GM18499 (cell line): Measurements from ENCODE around the gene CRYBG2.
"Not testable (repeated sequence)": the region's sequence is repeated elsewhere in the genome, so short reads cannot be mapped to it uniquely, and the experiment has no call there.

Source experiments
- ATAC-seq: cut with Tn5 transposase; IDR thresholded peaks from one replicate; pipeline ENCODE4 v1.9.1; 2021; ENCODE audit warnings: moderate number of reproducible peaks; ENCODE audit not compliant: insufficient read depth, unreplicated experiment

CRYBG2 gene, protein sequence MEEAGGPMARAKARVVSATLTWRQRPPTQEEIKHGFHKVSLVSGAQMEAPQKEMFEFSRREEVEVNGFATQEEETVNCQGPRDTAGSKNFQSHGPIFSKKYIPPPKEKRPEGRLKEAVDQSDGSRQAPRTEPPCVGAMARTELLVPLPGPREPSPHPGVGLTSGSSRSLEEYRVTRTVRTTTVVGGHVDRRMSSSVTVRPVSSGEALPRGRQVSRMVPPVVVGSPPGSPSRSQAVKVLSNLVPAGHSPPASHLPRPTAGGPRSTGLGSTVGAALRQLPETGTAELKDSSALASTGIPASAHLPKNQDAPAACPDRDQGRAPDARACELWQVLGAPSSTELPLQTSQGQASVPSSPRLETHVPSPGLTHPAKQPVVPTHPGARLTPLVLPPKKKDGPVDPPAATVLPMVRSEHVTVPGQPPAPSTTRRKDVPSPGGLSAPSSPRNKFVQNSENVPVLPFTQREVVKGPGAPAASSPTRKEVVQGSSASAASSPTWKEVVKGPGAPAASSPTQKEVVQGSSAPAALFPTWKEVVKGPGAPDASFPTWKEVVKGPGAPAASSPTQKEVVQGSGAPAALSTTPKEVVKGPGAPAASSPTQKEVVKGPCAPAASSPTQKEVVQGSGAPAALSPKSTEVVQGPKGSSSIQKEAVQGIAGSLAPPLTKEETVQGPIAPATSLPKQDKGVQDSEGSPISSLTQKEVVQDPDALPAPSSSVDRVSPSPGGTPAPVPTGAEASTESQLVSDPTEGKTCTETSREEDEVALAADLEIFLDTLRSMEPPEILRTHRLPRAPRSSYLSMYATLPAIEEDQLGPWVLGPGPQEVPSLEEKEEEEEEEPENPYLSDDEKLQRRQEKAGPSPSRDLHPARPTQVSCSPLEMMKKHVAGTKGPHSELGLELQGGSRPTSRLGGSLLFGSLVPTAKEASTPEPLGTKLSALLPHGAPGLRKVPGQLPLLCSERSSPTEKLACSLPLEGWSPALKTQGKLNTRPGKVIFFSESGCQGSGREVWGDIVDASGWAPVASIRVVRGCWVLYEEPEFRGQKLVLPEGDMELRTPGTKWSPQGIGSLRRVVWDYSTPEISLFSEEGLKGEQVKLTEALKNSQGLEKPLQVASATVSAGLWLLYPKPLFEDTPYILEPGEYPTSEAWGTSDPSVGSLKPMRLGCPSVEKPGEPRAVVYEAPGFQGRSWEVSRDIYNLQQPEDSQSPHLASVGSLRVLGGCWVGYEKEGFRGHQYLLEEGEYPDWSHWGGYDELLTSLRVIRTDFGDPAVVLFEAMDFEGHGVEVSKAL (N-terminal part only)

DNA sequence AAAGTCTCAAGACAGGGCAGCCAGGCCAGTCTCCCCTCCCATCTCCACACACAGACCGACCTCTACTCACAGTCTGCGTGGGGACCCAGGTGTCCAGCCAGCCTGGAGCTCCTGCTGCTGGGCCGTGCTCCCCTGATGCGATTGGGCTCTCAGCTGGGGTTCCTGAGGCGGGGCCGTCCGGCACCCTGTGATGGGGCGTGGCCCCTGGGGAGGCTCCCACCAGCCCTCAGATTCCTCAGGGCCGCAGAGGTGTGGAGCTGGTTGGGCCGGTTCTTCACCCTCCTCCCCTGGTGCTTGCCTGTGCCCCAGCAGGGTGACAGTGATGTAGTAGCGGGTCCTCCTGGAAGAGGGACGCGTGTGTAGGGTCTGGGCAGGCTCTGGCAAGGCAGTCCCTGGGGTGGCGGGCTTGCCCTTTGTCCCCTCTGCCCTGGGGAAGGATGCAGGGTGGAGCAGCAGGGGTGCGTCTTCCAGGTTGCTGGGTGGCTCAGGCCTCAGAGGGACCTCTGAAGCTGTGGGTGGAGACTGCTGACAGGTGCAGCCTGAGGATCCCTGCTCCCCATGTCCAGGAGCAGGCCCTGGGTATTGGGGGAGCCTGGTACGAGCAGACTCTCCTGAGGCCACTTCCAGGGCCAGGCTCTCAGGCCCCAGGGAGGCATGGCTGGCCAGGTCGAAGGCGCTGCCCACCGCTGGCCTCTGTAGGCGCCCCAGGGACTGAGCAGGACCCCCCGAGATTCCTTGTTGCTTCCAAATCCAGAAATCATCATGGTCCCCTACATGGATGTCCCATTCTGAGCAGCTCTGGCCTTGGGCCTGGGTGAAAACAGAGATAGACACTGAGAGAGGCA is at the start of gene CRYBG2:
CRYBG2 (minus strand) TSS at position 155 of the 845 bp plus-strand sequence. CDS start 7,473 bp downstream, outside the sequence.
- no peak for ATAC-seq

DNA sequence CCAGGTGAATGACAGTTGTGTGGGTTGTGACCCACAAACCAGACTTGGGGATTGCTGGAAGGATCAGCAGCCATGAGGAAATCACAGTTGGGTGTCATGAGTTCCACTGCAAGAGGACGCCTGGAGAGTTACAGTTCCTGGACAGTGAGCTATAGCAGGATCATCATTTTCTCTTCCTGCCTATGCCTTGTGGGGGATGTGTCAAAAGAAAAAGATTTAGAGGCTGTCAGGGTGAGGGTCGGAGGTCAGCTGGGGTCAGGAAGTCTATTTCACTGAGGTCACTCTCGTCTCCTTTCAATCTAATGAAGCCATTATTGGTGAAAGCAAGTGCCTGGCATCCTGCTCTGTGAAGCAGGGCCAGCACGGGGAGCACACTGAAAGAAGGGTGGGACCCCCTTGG is 49.7 kb upstream of the CRYBG2 start:
- ATAC-seq: no peak

DNA sequence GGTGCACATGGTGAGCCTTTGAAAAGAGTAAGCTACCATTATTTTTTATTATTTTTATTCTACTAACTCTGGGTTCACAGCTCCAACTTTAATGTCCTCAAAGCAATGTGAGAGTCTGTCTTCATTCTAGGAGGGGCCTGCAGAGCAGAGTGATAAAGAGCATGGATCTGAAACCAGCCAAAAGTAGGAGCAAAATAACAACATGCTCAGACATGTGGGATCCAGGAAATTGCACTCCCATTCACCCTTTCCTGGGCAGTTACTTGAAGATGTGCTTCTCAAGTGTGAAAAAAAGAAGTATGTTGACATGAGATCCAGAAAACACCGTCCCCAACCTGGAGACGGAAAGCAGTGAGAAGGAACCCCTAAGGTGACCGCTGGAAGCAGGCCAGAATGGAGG is 48.0 kb upstream of the CRYBG2 start:
- ATAC-seq: no peak

DNA sequence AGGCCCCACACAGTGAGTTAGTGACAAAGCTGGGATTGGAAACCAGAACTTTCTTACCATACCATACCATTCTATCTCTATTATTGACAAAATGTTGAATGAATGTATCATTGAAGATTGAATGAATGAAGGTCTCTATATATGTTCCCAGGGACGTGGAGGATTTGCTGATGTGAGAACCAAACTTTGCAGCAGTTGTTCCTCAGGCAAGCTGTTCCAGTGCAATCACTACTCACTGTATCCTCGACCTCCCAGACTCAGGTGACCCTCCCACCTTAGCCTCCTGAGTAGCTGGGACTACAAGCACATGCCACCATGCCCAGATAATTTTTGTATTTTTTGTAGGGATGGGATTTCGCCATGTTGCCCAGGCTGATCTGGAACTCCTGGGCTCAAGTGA is 45.1 kb upstream of the CRYBG2 start:
- no peak for ATAC-seq

DNA sequence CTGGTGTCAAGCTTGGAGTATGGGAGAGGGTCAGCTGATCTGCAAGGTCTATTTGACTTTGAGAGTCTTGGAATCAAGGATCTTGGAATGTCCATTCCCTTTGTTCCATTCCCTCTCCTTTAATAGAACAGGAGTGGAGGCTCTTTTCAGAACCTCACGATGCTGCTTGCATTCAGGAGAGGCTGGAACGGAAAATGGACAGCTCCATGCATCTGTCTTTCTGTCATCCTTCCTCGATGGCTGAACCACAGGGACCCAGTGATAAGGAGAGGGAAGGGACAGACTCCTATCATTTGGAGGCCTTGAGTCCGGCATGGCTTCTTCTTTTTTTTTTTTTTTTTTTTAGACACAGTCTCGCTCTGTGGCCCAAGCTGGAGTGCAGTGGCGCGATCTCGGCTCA is 41.8 kb upstream of the CRYBG2 start:
- no peak for ATAC-seq

DNA sequence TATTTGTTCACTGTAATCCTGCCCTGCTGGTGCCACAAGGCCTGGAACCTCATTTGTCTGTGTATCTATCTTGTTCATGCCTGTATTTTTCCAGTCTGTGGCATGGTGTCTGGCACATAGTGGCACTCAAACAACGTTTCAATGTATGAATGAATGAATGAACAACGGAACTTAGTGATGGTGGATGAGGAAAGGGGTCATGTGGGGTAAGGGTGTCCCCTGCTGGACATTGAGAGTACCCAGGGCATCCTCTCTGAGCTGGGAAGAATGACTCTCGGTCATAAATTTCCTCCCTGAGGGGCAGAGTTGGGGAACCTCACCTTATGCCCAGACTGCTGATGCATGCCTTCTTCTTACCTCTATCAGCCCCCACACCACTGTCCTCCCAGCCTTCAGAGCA is 37.5 kb upstream of the CRYBG2 start:
- no peak for ATAC-seq

DNA sequence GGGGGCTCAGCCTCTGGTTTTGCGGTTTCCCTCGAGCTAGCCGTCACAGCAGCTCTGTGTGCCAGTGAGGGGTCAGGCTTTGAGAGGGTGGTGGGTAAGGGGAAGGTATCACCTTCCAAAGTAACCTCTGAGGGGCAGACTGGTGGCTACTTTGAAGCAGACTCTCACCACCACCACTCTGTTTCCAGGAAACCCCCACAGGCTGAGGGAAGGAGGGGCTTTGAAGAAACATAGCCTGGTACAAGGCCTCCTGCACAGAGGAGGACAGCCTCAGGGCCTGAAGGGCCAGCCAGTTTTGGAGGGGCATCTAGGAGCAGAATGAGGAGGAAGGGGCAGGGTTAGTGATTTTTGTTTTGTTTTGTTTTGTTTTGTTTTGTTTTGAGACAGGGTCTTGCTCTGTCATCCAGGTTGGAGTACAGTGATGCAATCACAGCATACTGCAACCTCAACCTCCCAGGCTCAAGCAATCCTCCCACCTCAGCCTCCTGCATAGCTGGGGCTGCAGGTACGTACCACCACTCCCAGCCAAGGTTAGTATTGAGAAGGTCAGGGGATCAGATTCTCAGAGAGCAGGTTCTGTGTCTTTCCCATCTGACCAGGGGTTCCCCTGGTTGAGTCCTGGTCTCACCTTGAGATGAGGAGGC is 35.8 kb upstream of the CRYBG2 start:
- no peak for ATAC-seq

DNA sequence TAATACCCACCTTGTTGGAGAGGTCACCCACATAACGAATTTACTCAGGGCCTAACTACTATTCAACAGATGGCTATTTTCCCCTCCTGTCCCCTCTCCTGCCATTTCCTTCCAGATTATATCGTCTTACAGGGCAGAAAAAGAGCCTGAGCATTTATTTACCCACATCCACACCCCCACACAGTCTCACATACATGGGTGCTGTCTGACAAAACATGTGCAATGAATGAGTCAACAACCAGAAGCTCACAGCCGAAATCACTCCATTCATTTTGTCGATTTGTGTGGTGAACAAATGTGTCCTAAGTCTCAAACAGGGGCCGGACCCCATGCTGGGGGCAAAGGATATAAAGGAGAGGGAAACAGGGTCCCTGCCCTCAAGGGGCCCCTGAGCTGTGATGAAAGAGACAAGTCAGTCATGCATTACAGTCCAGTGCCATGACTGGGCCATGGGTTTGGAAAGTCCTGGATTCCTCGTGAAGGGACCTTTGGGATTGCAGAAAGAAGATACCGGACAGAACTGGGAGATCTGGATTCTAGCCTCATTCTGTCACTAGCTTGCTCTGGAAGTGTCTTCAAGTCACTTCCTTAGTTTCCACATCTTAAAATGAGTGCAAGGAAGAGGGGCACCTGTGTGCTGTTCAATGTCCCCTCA is 35.0 kb upstream of the CRYBG2 start:
- ATAC-seq: no peak

DNA sequence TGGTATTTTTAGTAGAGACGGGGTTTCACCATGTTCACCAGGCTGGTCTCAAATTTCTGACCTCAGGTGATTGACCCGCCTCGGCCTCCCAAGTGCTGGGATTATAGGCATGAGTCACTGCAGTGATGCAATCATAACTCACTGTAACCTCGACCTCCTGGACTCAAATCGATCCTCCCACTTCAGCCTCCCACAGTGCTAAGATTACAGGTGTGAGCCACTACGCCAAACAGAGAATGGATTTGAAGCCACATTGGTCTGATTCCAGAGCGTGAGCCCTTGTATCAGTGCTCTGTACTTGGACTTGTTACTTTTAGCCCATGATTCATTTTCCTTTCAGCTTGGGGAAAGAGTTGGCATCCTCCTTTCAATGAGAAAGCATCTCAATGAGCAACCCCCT is 33.5 kb upstream of the CRYBG2 start:
- ATAC-seq: no peak

DNA sequence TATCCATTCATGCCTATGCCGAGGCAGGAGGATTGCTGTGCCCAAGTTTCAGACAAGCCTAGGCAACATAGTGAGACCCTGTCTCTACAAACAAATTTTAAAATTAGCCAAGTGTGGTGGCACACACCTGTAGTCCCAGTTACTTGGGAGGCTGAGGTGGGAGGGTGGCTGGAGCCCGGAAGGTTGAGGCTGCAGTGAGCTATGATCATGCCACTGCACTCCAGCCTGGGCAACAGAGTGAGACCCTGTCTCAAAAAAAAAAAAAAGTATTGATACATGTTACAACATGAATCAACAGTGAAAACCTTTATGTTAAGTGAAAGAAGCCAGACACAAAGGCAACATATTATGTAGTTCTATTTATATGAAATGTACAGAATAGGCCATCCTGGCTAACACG is 31.1 kb upstream of the CRYBG2 start:
- not testable (repeated sequence) for ATAC-seq

DNA sequence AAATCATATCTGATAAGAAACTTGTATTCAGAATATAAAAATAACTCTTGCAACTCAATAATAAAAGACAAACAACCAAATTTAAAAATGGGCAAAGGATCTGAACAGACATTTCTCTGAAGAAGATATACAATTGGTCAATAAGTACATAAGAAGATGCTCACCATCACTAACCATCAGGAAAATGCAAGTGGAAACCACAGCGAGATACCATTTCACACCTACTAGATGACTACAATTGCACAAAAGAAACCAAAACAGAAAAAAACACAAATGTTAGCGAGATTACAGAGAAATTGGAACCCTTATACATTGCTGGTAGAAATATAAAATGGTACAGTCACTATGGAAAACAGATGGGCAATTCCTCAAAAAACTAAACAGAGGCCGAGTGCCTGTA is 30.1 kb upstream of the CRYBG2 start:
- no peak for ATAC-seq

DNA sequence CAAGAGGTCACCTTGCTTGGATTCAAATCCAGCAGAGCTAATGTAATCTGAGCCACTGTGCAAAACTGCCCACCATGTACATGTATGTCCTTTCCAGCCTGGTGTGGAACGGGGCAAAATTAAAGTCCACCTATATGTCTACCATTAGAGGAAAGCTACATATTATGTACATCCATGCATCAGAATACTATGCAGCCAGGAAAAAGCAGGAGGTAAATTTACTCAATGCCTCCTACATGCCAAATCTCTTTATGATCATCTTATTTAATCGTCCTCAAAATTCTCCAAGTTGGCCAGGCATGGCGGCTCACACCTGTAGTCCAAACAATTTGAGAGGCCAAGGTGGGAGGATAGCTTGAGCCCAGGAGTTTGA is 24.9 kb upstream of the CRYBG2 start:
- no peak for ATAC-seq

DNA sequence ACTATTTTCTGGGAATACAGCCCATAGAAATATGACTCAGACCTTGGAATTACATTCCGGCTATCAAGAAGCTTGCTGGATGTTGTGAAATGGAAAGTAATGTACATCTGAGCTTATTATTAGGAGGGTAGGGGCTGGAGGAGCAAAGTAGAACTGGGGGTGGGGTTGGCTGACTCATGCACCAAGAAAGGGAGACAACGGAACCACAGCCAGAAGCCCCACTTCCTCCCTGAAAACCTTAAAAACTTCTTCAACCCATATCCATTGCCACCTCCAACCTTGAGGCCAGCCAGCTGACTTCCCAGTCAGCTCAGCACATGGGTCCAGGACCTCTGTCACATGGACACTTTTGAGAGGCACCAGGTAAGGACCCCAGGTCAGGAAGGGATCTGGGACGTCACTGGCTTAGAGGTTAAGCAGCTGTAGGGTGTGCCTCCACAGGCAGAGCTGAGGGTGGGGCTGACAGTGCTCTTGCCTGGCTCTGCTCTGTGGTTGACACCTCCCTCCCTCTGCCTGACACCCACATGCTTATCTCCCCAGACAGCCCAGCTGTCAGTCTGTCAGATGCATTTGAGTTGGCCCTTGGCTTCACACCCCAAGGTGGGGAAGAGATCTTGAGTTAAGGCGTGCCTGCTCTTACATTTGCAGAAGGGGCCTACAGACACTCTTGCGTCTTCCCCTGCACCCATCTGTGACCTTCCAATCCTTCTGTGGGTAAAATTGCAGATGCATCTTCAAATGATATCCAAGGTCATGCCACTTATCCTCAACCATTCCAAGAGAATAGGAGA is 24.4 kb upstream of the CRYBG2 start:
- ATAC-seq: peak; percentile 75

DNA sequence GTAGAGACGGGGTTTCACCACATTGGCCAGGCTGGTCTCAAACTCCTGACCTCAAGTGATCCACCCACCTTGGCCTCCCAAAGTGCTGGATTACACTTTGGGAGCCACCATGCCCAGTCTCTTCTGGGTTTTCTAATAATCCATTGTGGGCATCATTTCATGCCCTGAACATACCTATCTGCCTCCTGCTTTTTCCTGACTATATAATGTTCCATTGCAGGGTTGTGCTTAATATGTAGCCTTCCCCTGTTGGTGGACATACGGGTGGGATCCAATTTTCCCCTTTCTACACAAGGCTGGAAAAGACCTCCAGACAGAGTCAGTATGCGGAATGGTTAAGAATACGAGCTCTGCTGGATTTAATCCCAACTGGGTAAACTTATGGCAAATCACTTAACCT is 22.1 kb upstream of the CRYBG2 start:
- ATAC-seq: no peak

DNA sequence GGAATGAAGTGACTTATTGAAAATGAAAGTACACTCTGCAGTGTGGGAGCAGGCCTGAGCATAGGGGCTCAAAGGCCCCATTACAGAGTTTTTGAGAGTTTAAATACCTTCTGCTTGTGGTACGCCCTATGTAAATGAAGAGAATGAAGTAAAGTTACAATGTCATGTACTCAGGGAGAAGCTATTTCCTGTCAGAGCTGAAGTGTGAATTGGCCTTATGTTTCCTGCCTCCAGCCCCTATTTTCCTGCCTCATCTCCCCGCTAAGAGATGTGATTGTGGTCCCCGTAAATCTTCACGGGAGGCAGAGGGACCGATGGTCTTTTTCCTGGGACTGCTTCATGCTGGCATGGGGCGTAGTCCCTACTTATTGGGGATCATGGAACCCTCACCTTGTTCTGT is 21.2 kb upstream of the CRYBG2 start:
- ATAC-seq: no peak

DNA sequence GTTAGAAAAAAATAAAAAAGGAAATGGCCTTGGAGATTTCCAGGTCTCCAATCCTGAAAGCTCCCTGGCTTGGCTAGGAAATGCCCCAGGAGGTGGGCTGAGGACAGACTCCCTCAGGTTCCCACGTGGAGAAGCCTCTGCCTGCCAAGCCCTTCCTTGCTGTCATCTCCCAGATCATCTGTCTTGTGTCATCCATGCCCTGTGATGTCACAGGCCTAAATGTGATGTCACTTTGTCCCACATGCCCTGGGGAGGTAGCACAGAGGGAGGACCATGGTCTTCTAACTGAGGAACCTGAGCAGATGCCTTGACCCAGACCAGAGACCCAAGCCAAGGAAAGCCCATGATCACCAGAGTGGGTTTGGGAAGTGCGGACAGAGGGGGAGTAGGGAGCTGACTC is 20.4 kb upstream of the CRYBG2 start:
- ATAC-seq: not testable (repeated sequence)

DNA sequence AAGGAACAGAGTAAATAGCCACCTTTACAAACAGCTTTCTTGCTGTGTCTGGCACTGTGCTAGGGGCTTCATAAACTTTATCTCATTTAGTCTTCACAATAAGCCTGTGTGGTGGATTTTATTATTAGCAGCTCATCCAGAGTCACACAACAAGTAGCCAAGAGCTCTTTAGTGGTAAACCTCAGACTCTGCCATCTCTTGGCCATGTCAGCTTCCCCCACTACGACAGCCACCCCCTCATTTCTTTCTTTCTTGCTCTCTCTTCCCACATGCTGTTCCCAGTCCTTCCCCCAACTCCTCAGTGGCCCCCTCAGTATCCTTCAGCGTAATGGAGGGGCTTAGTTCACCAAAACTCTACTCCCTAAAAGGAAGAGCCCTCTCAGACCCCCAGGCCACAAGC is 19.9 kb upstream of the CRYBG2 start:
- no peak for ATAC-seq

DNA sequence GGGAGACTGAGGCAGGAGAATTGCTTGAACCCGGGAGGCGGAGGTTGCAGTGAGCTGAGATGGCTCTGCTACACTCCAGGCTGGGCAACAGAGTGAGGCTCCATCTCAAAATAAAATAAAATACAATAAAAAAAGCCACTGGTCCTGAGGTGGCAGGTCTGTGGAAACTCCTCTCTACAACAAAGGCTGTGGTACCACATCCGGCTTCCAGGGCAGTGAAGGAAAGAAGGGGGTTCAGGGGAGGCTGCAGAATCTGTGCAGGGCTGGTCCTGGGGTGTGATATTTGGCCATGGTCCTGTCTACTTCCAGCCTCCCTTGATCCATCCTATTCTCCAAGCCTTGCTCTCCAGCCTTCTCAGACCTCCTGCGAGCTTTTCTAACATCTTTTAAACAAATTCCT is 19.4 kb upstream of the CRYBG2 start:
- no peak for ATAC-seq
